ENCODE results near the gene KIF13A.

Gene KIF13A

GRCh38 chr6:17907406-17908229 is 79.8 kb downstream of the KIF13A start:
- POLR2A ChIA-PET (ENCODE audit: low non-redundant PET): no interaction called here
- H3K27ac ChIP-seq: peak overlapping the region; percentile 82
- TF ChIP-seq CTCF (conservative IDR thresholded peaks at IDR 0.05; ENCODE audit: low read depth): peak; percentile 53
- DNase-seq (ENCODE audit: low spot score): peak; percentile 87
- CTCF ChIA-PET: interaction anchor here (0.6 to 1.2 kb wide), 3 partner anchors 16 to 874 kb away, joined by 3 to 4 read pairs (median 4); no protein-coding TSS in a partner anchor

GRCh38 chr6:17905611-17906592 is 81.5 kb downstream of the KIF13A start:
- CTCF ChIA-PET: interaction anchor here (0.6 kb wide), 1 partner anchor 694 kb away, joined by 3 read pairs; no protein-coding TSS in a partner anchor
- H3K27ac ChIP-seq: 0 out of 2 replicates have a peak overlapping the region, but pooled peaks have one; percentile 22
- no peak for TF ChIP-seq CTCF (conservative IDR thresholded peaks at IDR 0.05; ENCODE audit: low read depth)
- DNase-seq (ENCODE audit: low spot score): peak; percentile 25
- POLR2A ChIA-PET (ENCODE audit: low non-redundant PET): no interaction called here

GRCh38 chr6:17904491-17905120 is 82.8 kb downstream of the KIF13A start:
- no peak overlapping the region for H3K27ac ChIP-seq
- no peak for DNase-seq (ENCODE audit: low spot score)
- ChIA-PET POLR2A (ENCODE audit: low non-redundant PET) (no interaction called here), CTCF (no interaction called here)
- no peak for TF ChIP-seq CTCF (conservative IDR thresholded peaks at IDR 0.05; ENCODE audit: low read depth)

GRCh38 chr6:17902974-17903373 is 84.5 kb downstream of the KIF13A start:
- no peak overlapping the region for H3K27ac ChIP-seq
- no peak for TF ChIP-seq CTCF (conservative IDR thresholded peaks at IDR 0.05; ENCODE audit: low read depth)
- CTCF ChIA-PET: interaction anchor here (0.8 kb wide), 1 partner anchor 142 kb away, joined by 3 read pairs; no protein-coding TSS in a partner anchor
- POLR2A ChIA-PET (ENCODE audit: low non-redundant PET): no interaction called here
- no peak for DNase-seq (ENCODE audit: low spot score)

GRCh38 chr6:17901493-17901892 is 85.9 kb downstream of the KIF13A start:
- ChIA-PET POLR2A (ENCODE audit: low non-redundant PET) (no interaction called here), CTCF (no interaction called here)
- H3K27ac ChIP-seq: no peak overlapping the region
- no peak for TF ChIP-seq CTCF (conservative IDR thresholded peaks at IDR 0.05; ENCODE audit: low read depth)
- DNase-seq (ENCODE audit: low spot score): no peak

- no peak for DNase-seq (ENCODE audit: low spot score)
- CTCF ChIA-PET: no interaction called here
- POLR2A ChIA-PET (ENCODE audit: low non-redundant PET): interaction anchor here (0.5 kb wide), 1 partner anchor 106 kb away, joined by 7 read pairs; no protein-coding TSS in a partner anchor
- no peak overlapping the region for H3K27ac ChIP-seq
- no peak for TF ChIP-seq CTCF (conservative IDR thresholded peaks at IDR 0.05; ENCODE audit: low read depth)
Observed at GRCh38 chr6:17900011-17900410, 87.4 kb downstream of the KIF13A start.

Measured in RWPE1 (cell line).